Activated CD4-positive, alpha-beta T cell treated with anti-CD3 and anti-CD28 coated beads, Interleukin-2, Interleukin-6, amounts not matched to agents 100 ng/mL and 50 ng/mL, durations not matched to agents 16 hours and 8 hours (primary cell): ENCODE data around the gene POU3F3.

Source experiments
- DNase-seq: peaks from one replicate; pipeline ENCODE4 v3.0.0-alpha.2; 2020

The POU3F3 gene

DNA sequence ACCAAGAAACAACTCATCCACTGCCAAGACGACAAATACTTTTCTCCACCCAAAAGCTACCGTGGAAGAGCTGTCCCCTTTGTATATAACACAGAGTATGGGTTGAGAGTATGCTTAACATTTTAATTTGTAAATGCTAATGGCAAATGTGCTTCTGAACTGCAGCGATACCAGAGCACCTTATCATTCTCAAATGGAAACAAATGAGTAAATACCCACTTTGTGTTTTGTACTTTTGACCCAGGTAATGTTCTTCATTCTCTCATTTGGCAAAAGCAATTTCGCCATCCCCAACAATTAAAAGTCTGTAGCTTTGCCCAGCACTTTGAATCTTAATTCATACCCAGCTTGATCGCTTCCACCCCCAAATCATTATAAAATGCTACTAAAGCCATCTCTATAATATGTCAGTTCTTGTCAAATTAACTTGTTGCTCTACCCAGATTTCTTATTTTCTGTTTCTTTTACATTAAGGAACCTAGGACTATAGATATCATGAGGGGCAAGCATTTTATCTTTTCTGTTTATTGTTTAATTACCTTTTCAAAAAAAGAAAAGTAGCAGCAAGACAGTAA is 6.2 kb upstream of the POU3F3 start:
- no peak for DNase-seq

DNA sequence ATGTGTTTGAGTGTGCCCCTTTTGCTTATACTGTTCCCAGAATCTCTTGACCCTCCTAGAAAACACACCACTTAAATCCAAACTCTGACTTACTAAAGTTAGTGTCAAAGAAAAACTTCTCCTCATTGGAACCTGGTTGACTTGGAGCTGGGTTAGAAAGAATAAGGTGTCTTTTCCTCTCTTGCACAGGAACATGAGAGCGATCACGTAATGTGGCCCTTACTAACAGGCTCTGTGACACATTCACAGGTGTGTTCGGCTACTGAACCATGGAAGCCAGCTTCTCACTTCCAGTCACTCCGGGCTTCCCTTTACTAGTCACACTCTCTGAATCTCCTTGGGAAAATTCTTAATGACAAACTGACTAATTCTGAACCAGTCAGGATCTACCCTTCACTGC is 5.4 kb upstream of the POU3F3 start:
- no peak for DNase-seq

DNA sequence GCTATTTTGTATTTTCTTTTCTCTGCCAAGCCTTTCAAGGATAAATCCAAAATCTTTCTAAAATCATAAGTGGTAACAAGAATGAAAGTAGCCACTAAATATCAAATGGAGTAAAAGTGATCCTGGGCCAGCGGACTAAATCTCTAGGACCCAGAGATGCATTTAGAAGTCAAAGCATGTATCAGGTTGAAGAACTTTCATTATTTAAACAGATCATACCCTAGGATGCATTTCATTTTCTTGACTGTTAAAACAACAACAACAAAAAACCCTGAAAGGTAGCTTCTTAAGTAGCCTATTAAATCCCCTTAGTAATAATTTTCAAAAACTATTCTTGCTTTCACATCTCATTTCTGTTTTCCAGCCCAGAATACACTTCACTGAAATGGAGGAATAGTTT is 4.8 kb upstream of the POU3F3 start:
- no peak for DNase-seq

DNA sequence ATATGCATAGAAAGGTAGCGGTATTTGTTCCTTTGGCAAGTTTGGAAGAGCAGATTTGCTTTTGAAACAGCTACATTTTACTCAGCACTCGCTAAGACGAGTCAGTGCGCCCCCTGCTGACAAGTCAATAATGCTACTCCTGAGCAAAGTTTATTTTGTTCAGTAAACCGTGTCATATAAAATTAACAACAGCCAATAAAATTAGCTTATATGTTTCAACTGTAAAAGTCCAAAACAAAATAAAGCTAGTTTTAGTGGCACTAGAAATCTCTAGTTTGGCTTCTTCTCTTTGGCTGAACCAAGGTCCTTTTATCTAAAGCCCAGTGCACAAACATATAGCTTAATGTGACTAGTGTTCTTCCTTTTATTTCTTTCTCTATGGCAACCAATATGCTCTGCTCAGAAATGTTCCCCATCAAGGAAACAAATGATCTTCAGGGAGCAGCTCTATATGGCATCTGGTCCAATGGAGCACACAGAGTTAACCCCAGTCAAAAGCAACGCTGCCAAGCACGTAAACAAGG is 4.2 kb upstream of the POU3F3 start:
- peak; percentile 73 for DNase-seq

DNA sequence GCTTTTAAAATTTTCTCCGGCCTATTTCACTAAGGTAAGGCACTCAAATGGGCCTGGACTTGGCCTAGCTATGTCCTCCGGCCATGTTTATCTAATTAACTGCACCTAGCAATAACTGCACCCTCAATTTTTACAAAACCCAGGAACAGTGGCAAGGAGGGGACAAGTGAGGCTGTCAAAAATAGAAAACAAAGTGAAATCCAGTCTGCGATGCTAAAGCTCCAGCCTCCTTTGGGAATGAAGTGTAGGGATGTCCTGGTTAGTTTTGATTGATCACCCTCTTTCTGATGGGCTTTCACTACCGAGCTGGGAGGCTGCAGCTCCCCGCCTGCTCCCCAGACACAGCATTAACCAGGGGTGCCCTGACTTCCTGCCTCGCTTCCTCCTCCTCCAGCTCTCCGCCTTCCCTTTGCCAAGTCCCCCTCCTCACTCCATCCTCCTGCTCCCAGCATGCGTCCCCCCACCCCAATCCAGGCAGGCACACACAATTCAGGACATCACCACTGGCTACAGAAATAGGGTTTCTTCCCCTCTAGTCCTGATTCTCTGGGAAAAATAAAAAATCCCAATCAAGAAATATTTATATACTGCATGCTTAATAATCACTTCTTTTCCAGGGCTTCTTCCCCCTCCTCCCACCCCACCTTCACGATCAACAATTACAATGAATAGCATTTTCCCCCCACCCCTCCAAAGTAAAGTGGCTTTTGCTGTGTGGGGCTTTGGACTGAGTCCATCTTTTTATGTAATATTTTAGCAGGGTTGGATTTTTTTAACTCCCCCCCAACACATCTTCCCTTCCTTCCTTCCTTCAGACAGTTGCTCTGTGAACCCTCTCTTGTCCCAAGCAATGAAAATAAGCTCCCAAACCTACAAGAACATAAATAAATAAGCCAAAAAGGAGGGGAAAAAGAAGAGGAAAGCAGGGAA is 3.3 kb upstream of the POU3F3 start:
- DNase-seq: no peak

DNA sequence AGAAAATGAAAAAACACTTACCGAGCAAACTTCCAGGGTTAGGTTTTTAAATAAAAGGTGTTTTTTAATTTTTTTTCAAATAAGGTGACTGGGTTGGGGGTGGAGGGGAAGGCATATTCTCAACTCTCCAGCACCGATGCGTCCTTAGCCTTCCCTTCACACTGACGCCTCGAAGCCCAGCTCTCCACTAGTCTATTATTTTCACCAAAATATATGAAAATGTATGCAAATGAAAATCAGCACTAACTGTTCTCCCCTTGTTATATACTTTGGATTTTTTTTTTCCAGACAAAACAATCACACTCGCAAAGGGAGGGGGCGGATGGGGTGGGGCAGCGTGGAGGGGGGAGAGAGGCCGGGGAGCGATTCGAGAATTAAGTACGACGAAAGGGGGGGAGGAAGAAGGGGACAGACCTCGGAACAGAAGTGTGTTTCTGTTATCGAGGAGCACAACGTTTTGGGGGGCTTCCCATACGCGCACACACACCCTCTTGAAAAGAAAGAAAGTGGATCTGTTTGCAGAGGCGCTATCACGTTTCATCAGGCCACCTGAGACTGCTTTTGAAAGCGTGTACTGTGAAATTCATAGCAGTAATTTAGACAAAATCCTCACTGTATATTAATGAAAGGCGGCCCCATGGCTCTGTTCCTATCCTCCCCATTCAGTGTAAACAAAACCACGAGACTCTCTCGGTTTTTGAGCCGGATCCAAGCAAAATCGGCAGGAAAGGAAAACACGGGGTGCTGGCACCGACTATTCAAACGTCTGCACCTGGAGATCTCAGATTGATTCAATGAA is 2.4 kb upstream of the POU3F3 start:
- no peak for DNase-seq

DNA sequence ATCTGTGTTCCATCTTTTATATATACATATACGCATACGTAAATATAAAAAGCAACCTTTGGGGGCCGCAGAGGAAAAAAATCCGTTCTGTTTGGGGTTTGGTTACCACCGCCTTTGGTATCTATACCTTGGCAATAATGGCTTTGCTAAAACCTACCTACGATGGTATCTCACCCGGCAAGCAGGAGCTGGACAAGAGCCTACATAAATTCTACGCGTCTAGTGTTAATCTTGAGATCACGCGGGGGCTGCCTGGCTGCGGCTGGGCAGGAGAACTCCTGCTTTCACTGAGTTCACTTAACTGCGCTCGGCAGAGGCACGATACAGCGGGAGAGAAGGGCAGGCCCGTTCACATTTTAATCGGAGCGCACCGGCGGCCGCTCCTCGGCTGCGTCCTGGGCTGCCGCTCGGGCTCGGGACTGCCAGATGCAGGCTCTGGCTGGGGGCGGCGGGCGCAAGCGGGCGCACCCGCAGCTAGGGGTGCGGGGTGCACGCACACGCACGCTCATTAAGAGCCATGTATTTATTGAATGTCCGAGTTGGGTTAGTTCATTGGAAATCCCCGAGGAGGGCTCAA is 1.7 kb upstream of the POU3F3 start:
- DNase-seq: no peak

DNA sequence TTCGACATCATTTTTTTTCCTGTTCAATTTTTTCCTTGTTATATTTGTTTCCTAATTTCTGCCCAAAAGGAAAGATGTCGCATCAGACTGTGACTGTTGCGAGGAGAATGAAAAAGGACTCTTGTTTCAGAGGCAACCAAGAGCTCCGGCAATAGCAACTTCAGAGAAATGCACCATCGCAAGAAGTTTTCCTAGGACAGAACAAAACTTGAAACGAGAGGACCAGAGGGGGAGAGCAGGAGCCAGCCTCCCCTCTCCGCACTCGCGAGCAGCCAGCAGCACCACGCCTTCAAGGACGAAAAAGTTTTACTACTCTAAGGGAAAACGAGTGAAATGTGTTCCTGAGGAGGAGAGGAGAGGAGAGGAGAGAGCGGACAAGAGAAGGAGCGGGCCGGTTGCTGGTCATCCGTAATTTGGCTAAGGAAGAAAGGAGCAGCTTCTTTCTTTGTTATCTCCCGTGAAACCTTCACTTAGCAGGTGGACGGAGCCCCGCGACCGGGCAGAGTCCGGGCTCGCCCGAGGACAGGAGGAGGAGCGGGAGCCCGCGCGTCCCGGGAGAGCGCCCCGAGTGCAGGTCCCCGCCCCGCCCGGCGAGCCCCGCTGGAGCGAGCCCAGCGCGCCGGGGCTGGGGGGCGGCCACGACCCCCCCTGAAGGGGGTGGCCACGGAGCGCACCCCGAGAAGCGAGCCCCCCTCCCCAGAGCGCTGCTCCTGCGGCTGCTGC is 744 bp downstream of the POU3F3 start:
- DNase-seq: no peak

DNA sequence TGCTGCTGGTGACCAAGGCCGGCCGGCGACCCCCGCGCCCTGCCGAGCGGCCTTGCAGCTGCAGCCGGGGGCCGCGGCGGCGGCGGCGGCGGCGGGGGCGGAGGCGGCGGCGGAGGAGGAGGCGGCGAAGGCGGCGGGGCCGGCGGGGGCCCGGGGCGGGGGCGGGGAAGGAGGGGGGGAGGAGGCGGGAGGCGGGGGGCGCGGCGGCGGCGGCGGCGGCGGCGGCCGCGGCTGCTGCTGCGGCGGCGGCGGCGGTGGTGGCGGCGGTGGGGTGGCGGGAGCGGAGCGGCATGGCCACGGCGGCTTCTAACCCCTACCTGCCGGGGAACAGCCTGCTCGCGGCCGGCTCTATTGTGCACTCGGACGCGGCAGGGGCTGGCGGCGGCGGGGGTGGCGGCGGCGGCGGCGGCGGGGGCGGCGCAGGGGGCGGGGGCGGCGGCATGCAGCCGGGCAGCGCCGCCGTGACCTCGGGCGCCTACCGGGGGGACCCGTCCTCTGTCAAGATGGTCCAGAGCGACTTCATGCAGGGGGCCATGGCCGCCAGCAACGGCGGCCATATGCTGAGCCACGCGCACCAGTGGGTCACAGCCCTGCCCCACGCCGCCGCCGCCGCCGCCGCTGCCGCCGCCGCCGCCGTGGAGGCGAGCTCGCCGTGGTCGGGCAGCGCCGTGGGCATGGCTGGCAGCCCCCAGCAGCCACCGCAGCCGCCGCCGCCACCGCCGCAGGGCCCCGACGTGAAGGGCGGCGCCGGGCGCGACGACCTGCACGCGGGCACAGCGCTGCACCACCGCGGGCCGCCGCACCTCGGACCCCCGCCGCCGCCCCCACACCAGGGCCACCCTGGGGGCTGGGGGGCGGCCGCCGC is 1.5 kb downstream of the POU3F3 start:
- DNase-seq: no peak

DNA sequence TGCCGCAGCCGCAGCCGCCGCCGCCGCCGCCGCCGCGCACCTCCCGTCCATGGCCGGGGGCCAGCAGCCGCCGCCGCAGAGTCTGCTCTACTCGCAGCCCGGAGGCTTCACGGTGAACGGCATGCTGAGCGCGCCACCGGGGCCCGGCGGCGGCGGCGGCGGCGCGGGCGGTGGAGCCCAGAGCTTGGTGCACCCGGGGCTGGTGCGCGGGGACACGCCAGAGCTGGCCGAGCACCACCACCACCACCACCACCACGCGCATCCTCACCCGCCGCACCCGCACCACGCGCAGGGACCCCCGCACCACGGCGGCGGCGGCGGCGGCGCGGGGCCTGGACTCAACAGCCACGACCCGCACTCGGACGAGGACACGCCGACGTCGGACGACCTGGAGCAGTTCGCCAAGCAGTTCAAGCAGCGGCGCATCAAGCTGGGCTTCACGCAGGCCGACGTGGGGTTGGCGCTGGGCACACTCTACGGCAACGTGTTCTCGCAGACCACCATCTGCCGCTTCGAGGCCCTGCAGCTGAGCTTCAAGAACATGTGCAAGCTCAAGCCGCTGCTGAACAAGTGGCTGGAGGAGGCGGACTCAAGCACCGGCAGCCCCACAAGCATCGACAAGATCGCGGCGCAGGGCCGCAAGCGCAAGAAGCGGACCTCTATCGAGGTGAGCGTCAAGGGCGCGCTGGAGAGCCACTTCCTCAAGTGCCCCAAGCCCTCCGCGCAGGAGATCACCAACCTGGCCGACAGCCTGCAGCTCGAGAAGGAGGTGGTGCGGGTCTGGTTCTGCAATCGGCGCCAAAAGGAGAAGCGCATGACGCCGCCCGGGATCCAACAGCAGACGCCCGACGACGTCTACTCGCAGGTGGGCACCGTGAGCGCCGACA is 2.4 kb downstream of the POU3F3 start:
- no peak for DNase-seq

DNA sequence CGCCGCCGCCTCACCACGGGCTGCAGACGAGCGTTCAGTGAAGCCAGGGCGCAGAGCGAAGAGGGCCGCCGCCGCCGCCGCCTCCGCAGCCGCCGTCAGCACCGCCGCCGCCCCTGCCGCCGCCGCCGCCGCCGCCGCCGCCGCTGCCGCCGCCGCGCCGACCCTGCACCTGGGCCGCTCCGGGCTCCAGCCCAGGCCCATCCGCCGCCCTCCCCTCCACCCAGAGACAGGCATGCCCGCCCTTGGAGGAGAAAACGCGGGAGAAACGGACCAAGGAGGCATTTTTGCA is 3.0 kb downstream of the POU3F3 start:
- no peak for DNase-seq

DNA sequence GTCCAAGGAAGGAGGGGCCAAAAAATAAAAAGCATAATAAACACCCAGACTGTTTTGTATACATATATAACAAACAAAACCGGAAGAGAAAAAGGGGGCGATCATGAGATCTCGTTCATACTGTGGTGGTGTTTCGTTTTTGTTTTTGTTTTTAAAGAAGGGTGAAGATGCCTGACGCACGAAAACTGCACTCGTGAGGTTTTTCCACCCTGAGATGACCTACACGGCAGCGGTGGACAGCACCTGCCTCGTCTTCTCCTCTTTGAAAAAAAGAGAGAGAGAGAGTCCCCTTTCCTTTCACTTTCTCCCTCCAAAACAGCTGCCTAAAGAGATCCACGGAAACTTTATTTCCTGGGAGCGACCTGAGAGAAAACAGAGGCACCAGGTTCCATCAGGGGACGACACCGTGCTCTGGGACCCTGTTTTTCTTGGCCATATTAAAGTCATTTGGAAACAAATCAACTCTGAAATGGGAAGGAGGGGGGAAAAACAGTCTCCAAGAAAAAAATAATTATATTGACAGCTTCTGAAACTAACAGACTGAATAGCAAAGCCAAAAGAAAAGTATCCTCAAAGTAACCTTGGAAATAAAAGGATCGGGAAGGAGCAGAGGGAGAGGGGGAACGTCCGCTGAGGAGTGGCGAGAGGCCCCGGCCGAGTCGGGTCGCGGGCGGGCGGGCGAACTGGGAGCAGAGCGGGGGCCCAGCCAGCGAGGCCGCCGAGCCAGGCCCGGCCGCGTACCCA is 3.5 kb downstream of the POU3F3 start:
- DNase-seq: no peak

DNA sequence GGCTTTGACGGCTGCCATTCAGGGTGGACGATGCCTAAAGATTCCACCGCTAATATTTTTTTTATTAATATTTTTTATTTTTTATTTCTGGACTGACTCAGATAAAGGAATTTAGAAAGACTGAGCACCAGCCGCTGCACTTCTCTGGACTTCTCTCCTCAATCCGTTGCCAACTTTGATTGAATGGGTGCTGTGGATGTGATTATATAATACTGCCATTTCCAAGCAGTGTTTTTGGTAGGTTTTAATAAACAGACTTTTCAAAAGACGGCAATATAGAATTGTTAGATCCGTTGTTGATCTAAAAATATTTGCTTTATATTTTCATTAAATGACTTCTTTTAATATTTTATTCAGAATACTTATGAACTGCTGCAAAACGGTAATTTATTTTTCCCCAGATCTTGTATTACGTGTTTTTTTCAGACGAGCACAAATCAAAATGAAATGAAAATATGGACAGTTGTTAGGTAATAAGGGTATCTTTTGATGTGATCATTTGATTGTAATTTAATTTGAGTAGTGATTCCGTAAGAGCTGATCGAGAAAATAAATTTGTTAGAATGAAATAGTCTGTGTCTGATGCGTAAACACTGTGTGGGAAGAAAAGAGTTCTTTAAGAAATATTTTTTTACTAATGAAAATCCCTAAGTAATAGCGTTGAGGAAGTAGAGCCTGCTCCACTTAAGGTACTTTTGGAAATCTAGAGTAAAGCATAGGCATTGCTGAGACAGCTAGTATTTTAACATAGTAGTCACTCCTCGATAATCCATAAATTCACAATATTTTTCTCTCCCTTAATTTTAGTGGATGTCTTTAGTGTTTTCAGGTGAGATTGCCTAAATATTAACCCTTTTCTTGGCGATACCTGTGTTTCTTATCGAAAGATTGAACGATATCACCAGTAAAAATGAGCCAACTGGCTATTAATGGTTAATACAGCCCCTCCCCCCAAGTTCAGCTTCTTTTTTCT is 4.4 kb downstream of the POU3F3 start:
- DNase-seq: no peak

DNA sequence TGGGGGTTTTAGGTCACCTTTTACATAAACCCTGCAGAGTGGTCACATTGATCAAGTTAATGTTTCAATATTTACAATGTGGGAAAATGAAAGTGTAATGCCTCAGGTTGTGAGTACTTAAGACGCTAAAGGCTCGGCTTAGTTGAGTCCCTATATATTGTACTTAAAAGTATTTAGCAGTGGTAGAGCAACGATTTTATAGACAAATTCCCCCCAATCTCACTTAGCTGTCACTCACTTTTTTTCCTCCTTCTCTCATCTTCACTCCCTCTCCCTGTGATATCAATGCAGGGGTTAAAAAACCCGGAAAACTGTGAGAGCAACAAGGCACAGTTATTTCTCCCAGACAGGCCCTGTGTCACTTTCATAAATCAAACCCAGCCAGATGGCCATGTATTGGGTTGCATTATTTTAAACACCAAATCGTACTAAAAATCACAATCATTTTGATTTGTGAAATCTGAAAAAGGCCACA is 5.4 kb downstream of the POU3F3 start:
- no peak for DNase-seq

DNA sequence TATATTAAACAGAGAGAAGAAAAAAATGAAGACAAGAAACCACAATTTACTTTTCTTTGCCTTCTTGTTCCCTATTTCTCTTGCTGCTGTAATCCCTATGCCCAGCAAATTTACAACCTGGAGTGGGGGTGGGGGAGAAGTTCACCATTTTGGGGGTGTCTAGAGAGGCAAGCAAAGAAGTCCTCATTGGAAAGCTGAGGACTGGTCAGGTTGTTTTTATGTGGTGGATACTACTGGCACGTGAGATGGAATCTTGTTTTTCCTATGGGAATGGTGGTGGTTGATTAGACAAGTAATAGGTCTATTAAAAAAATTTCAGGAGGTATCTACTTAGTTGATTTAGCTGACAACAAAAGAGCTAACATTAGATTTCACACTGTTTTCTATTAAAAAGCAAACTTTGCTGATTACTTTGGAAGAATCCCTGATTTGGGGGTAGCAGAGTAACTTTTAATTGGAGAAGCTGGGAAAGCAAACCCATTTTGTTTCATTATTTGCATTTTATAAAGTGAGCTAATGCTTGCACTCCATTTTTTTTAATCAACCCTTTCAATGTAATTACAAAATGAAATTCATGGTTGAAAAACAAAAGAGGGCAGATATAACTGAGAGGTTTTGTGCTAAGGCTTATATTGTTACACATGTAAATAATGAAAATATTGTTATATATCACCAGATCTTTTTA is 6.0 kb downstream of the POU3F3 start:
- no peak for DNase-seq

DNA sequence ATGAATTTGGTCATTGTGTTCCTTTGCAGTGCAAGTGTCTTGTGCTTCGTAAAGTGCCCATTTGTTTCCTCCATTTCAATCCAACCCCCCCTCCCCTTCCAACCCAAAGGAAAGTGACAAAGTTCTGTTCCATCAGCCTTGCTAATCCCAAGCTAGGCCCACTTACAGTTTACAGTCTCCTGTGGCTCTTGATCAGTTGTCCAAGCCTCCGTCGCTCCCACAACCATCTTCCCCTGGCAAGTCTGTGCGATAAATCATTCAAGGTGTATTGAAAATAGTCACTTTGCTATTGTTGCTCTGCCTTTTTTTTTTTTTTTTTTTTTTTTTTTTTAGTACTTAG is 6.5 kb downstream of the POU3F3 start:
- no peak for DNase-seq

DNA sequence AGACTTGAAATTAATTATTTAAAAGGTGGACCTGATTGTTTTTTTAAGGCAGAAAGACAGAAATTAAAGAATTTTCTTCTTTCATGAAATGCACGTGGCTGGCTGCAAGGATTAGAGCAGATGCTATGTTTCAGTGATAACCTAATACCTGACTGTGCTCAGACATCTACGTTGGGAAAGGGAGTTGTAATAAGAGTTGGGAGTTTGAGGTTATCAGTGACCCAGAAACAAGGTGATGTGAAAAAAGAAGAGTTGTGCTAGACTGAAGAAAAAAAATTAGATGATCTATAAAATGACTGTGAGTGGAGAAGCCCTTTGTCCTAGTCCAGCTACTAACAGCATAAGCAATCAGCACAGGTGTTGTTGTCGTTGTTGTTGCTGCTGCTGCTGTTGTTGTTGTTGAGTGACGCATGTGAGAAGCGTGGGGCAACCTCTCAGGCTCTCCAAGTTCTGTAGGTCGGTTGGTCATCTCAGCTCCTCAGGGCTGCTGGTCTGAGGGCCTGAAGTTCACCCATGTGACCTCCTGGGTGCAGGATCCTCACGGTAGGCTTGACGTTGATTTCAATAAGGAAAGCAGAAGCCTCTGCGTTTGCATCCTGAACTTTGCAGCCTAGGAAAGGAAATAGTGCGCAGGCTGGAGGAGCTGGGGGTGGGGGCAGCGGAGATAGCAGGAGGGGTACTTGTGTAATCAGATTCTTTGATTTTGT is 7.6 kb downstream of the POU3F3 start:
- no peak for DNase-seq
